HG03558 (cell line): ENCODE results near the gene OBI1.

ENCODE experiments used
- ATAC-seq: cut with Tn5 transposase; IDR thresholded peaks from one replicate; pipeline ENCODE4 v1.9.1; 2021; ENCODE audit warnings: moderate number of reproducible peaks; ENCODE audit not compliant: unreplicated experiment; ENCODE audit errors: extremely low read depth

OBI1 gene

GRCh38 chr13:78658630-78659449 is at the start of gene OBI1:
OBI1 (minus strand) TSS chr13:78659155; CDS start chr13:78659120, 35 bp downstream.
- peak; percentile 42 for ATAC-seq

GRCh38 chr13:78701383-78701782 is 42.4 kb upstream of the OBI1 start:
- no peak for ATAC-seq

- ATAC-seq, result no peak
Observed at GRCh38 chr13:78700121-78700910, 41.4 kb upstream of the OBI1 start.

GRCh38 chr13:78689011-78689410 is 30.1 kb upstream of the OBI1 start:
- no peak for ATAC-seq

GRCh38 chr13:78686461-78686860 is 27.5 kb upstream of the OBI1 start:
- no peak for ATAC-seq

- no peak for ATAC-seq
Observed at GRCh38 chr13:78680576-78681350, 21.8 kb upstream of the OBI1 start.

- no peak for ATAC-seq
Observed at GRCh38 chr13:78680115-78680561, 21.2 kb upstream of the OBI1 start.

GRCh38 chr13:78679329-78679728 is 20.4 kb upstream of the OBI1 start:
- ATAC-seq, result no peak

GRCh38 chr13:78675112-78675511 is 16.2 kb upstream of the OBI1 start:
- ATAC-seq, result no peak

GRCh38 chr13:78674638-78675037 is 15.7 kb upstream of the OBI1 start:
- no peak for ATAC-seq

GRCh38 chr13:78662467-78662866 is 3.5 kb upstream of the OBI1 start:
- peak; percentile 31 for ATAC-seq

GRCh38 chr13:78660495-78660857 is 1.5 kb upstream of the OBI1 start:
- no peak for ATAC-seq

GRCh38 chr13:78659732-78660494 is 958 bp upstream of the OBI1 start:
- no peak for ATAC-seq

GRCh38 chr13:78659450-78659730 is 435 bp upstream of the OBI1 start:
- ATAC-seq, result no peak

GRCh38 chr13:78657699-78658629 is 991 bp downstream of the OBI1 start:
- peak; percentile 19 for ATAC-seq

GRCh38 chr13:78655906-78656305 is 3.0 kb downstream of the OBI1 start:
- ATAC-seq, result no peak

GRCh38 chr13:78655007-78655406 is 3.9 kb downstream of the OBI1 start:
- no peak for ATAC-seq

GRCh38 chr13:78652651-78653050 is 6.3 kb downstream of the OBI1 start:
- no peak for ATAC-seq

GRCh38 chr13:78650717-78651083 is 8.3 kb downstream of the OBI1 start:
- ATAC-seq, result no peak
